GM11168 (cell line): ENCODE results near the gene IFIT2.
"Not testable (repeated sequence)": the region's sequence is repeated elsewhere in the genome, so short reads cannot be mapped to it uniquely, and the experiment has no call there.

Experiments used
- in situ Hi-C: fragments of 300-500 bp; cut with MboI; formaldehyde crosslinking; loops from one replicate; pipeline ENCODE4 v1.12.0; 2022; ENCODE audit warnings: low sequenced_read_pairs; ENCODE audit not compliant: unreplicated experiment

The IFIT2 gene

DNA sequence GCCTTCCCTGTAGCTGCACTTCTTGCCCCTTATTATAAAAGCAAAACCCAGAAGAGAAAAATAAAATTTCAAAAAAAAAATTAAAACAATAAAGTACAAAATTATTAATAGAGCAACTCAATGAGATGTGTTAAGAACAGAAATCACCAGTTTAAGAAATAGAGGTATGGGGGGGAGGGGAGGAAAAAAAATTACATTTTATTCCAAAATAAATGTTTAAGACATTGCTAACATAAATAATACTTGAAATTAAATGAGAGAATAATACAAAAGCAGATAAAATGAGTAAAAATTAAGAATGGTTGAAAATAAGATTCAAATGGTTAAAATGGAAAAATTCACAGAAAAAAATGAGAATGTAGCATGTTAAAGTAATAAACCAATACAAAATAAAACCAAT, 3.1 kb downstream of the IFIT2 start:
- in situ Hi-C loops = no loop called here

DNA sequence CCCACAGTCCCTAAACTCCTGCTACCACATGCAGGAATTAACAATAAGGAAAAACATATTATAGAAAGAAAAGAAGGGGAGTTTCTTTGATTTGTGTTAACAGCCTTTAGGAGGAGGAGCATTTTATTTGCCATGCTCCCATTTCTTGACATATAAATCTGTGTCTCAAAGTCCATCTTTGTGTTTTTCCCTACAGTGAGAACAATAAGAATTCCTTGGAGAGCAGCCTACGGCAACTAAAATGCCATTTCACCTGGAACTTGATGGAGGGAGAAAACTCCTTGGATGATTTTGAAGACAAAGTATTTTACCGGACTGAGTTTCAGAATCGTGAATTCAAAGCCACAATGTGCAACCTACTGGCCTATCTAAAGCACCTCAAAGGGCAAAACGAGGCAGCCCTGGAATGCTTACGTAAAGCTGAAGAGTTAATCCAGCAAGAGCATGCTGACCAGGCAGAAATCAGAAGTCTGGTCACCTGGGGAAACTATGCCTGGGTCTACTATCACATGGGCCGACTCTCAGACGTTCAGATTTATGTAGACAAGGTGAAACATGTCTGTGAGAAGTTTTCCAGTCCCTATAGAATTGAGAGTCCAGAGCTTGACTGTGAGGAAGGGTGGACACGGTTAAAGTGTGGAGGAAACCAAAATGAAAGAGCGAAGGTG, 4.1 kb downstream of the IFIT2 start:
- in situ Hi-C loops = no loop called here

DNA sequence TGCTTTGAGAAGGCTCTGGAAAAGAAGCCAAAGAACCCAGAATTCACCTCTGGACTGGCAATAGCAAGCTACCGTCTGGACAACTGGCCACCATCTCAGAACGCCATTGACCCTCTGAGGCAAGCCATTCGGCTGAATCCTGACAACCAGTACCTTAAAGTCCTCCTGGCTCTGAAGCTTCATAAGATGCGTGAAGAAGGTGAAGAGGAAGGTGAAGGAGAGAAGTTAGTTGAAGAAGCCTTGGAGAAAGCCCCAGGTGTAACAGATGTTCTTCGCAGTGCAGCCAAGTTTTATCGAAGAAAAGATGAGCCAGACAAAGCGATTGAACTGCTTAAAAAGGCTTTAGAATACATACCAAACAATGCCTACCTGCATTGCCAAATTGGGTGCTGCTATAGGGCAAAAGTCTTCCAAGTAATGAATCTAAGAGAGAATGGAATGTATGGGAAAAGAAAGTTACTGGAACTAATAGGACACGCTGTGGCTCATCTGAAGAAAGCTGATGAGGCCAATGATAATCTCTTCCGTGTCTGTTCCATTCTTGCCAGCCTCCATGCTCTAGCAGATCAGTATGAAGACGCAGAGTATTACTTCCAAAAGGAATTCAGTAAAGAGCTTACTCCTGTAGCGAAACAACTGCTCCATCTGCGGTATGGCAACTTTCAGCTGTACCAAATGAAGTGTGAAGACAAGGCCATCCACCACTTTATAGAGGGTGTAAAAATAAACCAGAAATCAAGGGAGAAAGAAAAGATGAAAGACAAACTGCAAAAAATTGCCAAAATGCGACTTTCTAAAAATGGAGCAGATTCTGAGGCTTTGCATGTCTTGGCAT, 4.8 kb downstream of the IFIT2 start:
- in situ Hi-C loops = no loop called here

DNA sequence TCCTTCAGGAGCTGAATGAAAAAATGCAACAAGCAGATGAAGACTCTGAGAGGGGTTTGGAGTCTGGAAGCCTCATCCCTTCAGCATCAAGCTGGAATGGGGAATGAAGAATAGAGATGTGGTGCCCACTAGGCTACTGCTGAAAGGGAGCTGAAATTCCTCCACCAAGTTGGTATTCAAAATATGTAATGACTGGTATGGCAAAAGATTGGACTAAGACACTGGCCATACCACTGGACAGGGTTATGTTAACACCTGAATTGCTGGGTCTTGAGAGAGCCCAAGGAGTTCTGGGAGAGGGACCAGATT, 5.4 kb downstream of the IFIT2 start:
- in situ Hi-C loops = no loop called here

DNA sequence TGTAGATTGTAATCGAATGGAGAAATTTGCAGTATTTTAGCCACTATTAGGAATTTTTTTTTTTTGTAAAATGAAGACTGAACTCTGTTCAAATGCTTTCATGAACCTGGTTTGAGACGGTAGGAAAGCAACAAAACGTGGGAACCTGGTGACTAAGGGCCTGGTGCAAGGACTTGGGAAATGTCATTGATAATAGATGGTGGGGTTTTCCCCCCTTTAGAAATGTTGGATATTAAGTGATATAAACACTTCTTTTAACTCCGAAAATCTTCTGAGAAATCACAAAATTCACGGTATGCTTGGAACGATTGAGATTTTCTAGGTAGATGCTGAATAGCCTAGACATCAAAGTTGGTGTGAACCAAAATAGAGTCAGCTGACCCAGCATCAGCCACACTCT, 6.4 kb downstream of the IFIT2 start:
- in situ Hi-C loops = no loop called here

DNA sequence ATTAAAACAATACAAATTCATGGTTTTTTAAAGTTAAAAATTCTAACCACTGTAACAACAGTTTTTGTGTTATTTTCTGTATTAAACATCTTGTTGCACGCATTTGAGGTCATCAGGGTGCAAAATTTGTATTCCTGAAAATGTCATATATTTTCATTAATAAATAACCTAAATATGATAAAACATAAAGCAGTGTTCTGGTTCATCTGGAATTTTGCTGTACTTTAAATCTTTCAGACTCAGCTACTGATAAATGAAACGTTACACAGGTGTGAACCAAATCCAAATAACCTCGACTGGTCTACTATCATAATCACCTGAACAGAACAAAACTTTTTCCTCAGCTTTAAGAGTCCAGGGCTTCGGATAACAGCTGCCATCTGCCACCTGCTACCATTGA, 6.9 kb downstream of the IFIT2 start:
- in situ Hi-C loops = no loop called here

DNA sequence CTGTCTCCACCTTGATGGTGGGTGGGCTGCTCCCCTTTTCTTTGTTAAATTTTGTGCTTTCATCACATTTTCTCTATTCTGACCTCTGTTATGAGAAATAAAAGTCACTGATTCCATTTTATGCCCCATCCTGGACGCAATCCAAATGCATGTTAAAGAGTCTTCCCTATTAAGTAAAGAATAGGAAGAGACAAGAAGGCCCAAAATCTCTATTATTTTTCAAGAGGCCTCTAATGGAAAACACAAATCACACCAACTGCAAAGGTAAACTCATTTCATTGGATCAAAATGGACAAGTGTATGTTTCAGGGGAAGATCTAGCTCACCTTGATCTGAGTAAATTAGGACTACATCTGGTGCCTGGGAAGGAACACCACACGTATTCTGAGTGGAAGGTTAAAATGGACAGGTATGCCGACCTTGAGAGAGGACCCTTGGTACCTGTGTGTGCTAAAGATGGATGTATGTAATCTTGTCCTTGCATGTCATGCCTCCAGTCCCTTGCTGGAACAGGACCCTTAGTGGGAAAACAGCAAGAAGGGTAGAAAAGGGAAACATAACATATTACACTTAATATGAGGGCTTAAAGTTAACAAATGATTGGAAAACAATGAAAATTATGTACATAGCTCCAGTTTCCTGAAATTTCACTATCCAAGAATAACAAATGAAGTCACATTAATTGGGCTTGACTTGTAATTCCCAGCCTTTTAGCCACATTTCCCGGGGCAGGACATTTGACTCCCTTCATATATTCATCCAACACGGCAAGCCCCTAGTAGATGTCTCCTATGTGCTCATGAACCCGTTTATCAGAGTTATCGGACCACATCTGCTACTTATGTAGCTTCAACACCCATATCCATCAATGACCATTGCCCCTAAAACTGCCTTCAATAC, 7.6 kb downstream of the IFIT2 start:
- in situ Hi-C loops = no loop called here

DNA sequence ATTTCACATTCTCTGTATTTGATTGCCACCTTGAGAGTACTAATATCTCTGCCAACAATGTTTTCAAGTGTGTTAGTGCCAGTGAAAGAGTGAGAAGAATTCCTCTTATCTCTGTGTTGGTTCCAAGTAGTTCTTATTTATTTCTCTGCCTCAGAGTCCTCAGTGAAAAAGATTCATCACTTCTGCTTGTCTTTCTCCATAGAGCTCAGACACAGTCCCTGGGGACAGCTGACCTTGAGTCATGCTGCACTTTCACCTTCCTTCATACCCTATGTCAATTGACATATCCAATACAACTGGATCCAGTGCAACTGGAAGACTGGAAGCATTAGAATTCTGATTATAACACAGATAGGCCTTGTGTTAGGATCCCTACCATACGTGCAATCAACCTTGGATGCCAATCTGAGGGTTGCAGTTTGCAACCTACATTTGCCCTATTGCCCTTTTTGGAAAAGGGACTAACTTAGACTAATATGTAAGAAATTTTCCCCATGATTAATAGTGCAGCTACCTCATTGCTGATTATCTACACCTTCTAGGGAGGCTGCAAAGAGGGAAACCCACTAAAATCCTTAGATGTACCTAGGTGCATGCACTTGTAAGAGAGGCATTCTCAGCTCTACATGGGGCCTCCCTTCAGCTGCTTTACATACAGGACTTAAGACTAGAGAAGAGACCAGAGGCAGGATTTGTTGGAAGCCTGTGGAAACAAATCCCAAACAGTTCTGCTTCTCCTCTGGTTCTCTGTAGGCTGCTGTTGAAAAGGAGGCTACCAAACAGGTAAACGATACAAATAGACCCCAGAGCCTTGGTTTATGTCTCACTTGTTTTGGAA, 8.4 kb downstream of the IFIT2 start:
- in situ Hi-C loops = no loop called here

DNA sequence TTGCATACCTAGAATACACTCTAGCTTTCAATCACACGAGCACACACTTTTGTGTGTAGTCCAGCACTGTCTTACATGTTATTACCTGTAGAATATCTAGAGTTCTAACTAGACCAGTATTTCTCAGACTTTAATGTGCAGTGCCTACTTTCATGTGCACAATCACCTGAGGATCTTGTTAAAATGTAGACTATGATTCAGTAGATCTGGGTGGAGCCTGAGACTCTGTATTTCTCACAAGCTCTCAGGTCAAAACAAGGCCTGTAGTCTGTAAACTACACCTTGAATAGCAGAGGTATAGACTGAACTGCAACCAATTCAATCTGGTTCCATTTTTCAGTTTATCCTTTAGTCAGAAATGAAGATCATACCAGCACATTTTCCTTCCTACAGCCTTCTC, 11.1 kb downstream of the IFIT2 start:
- in situ Hi-C loops = no loop called here

DNA sequence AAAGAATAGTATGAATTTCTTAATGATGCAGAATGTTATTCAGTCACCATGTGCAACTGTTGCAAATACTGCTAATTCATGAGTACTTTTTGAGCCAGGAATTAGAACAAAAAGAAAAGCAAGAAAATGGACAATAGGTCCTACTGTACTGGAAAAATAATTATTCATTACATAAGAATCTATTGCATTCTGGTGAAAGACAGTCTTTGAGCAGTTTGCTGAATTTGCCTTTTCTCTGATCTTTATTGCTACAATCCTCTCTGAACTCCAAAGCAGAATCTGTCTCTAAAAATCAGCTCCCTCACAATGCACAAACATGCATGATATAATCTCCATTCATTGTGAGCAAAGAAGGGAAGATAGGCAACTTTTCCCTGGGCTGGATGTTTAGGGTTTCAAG, 12.8 kb downstream of the IFIT2 start:
- in situ Hi-C loops = no loop called here

DNA sequence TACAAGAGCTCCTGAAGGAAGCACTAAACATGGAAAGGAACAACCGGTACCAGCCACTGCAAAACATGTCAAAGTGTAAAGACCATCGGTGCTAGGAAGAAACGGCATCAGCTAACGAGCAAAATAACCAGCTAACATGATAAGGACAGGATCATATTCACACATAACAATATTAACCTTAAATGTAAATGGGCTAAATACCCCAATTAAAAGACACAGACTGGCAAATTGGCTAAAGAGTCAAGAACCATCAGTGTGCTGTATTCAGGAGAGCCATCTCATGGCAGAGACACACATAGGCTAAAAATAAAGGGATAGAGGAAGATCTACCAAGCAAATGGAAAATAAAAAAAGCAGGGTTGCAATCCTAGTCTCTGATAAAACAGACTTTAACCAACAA, 16.2 kb downstream of the IFIT2 start:
- in situ Hi-C loops = not testable (repeated sequence)

DNA sequence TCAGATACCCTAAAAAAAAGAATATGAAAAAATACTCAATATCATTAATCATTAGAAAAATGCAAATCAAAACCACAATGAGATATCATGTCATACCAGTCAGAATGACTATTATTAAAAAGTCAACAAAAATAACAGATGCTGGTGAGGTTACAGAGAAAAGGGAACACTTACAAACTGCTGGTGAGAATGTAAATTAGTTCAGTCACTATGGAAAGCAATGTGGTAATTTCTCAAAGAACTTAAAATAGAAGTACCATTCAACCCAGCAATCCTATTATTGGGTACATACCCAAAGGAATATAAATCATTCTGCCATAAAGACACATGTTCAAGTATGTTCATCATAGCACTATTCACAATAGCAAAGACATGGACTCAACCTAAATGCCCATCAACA, 23.2 kb downstream of the IFIT2 start:
- in situ Hi-C loops = not testable (repeated sequence)

DNA sequence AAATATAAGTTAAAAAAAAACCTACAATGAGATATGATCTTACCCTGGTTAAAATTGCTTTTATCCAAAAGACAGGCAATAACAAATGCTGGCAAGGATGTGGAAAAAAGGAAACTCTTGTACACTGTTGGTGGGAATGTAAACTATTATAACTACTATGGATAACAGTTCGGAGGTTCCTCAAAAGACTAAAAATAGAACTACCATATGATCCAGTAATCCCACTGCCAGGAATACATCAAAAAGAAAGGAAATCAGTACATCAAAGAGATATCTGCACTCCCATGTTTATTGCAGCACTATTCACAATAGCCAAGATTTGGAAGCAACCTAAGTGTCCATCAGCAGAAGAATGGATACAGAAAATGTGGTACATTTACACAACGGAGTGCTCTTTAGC, 24.0 kb downstream of the IFIT2 start:
- in situ Hi-C loops = not testable (repeated sequence)

DNA sequence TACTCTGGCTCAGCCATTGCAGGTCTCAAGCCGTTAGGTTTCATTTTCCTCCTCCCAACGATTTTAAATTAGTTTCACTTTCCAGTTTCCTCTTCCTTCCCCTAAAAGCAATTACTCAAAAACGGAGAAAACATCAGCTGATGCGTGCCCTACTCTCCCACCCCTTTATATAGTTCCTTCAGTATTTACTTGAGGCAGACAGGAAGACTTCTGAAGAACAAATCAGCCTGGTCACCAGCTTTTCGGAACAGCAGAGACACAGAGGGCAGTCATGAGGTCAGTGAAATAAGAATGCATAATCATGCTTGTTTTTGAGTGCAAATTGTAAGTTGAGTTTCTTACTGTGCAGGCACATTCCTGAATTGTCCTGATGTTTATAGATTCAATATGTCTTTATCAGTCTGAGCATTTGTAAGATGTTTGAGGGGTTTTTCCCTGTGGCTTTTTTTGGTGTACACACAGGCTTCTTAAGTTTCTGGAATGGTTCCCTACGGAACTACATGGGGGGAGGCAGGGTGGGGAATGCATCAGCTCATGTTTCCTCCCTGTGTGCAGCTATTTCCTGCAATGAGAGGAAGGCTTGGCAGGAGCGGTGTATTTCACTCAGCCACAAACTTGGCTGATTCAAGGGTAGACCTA, 26.1 kb downstream of the IFIT2 start, which contains the start of gene IFIT3:
Gene IFIT3 (plus strand): TSS at position 195 of the 639 bp plus-strand sequence. CDS start 77 bp downstream, at position 272.
- in situ Hi-C loops = no loop called here

DNA sequence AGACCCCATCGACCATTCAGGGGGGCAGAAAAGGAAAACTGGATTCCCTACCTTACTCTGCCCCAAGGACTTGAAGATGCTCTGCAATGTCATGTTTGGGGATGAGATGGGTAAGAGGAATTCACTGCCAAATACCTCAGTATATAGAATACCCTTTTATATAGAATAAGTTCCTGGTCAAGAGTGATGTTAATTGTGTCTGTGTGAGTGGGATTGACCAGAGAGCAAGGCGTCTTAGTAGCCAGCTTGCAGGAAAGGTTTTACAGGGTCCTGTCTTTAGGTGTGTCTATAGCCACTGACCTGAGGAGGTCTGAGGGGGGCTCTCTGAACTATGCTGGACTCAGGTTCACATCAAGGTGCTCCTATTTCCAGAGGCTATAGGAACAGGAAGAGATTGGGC, 27.3 kb downstream of the IFIT2 start:
- in situ Hi-C loops = no loop called here

DNA sequence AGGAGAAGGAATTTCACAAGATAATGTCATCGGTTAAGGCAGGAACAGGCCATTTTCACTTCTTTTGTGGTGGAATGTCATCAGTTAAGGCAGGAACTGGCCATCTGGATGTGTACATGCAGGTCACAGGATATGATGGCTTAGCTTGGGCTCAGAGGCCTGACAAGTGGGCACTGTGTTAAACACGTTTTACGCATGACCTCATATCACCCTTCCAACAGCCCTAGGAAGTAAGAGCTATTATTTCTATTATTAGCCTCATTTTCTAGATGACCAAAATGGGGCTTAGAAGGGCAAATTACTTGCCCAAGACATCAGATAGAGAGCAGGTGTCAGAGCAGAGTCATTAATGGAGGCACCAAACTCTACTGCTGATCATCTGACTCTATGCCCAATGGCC, 28.2 kb downstream of the IFIT2 start:
- in situ Hi-C loops = not testable (repeated sequence)

DNA sequence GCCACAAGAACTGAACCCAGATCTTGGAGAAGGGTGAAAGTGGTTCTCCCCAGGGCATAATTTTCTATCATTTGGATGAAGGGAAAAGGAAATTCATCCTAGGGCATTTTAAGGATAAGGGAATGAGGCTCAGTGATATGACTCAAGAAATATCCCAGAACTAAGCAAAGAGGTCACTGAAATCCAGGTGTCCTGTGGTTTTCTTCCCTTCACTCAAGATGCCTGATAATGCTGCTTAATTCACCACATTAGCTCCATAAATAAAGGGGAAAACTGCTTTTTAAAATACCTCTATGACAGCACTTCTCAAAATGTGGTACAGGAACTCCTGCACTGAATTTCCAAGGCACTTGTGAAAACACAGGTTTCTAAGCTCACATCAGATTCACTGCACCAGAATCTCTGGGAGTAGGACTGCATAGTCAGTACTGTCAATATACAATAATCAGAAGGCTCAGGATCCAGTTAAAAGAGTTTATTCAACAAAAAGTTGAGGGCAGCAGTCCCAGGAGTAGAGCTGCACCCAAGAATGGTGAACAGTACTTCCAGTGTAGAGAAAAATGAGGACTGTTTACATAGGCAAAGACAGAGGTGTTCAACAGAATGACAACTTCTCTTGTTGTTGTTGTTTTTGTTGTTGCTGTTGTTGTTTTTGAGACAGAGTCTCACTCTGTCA, 28.8 kb downstream of the IFIT2 start:
- in situ Hi-C loops = no loop called here

DNA sequence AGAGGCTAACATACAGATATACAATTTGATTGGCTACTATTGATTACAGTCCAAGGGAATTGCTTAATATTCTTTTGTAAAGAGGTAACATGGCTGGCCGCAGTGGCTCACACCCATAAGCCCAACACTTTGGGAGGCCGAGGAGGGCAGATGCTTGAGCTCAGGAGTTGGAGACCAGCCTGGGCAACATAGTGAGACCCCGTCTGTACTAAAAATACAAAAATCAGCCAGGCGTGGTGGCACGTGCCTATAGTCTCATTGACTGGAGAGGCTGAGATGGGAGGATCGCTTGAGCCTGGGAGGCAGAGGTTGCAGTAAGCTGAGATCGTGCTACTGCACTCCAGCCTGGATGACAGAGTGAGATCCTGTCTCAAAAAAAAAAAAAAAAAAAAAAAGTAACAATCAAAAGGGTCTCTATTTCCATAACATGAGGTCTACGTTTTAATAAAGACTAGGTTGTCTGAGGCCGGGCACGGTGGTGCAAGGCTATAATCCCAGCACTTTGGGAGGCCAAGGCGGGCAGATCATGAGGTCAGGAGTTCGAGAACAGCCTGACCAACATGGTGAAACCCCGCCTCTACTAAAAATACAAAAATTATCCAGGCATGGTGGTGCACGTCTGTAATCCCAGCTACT, 29.8 kb downstream of the IFIT2 start:
- in situ Hi-C loops = not testable (repeated sequence)
